Measurements from ENCODE around the gene TRIM6.
"Not testable (repeated sequence)": the region's sequence is repeated elsewhere in the genome, so short reads cannot be mapped to it uniquely, and the experiment has no call there.

TRIM6 gene

DNA sequence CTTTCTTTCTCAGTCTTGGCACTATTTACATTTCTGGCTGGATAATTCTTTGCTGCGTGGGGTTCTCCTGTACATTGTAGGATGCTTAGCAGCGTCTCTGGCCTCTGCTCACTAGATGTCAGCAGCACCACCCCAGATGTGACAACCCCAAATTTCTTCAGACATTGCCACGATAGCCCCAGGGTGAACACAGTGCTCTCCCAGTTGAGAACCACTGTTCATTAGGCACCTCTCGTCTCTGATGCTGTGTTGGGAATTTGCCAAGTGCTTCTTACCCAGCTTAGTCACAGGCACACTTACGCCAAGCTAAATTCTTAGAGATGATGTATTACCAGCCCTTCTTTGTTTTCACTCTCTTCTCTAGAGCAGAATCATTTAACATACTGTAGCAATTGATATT lies 9.4 kb downstream of the TRIM6 start:
- DNase-seq: no peak

DNA sequence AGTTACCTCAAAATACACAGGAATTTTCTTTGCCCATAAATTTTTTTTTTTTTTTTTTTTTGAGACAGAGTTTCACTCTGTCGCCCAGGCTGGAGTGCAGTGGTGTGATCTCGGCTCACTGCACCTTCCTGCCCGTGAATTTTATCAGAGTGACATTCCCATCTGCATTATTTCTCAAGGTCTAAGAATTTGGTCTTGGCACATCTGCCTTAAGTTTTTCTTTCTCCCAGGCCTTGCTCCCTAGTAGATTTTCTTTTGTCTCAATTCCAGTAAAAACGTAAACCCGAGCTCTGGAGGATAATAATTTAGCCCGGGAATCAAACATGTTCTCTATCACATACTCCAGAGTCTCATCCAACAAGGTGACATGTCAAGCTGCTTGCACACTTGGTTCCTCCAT lies 12.4 kb downstream of the TRIM6 start:
- DNase-seq: no peak

DNA sequence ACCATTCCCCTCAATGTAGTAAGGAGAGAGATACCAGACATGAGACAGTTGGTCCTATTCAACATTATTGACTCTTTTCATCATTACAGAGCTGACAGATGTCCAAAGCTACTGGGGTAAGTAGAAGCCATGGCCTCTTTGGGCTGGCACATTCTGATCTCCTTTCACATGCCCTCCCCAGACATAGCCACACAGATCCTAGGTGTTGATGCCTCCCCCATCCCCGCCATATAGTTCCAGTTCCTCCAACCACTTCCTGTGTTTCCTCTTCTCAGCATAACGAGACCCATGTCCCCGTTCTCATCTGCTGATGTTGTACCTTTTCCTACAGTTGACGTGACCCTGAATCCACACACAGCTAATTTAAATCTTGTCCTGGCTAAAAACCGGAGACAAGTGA lies 14.0 kb downstream of the TRIM6 start:
- no peak for DNase-seq

DNA sequence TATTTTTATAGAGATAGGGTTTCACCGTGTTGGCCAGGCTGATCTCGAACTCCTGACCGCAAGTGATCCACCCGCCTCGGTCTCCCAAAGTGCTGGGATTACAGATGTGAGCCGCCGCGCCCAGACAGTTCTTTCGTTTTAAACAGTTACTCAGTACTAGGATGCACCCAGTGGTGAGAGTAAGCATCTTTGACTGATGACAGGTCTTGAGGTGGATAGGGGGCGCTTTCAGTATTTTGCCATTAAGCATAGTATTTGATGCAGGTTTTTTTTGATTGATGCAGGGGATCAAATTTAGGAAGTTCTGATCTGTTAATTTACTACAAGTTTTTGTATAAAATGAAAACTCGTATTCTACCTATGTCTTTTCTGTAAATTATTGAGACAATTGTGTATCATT lies 15.2 kb downstream of the TRIM6 start:
- DNase-seq: no peak

DNA sequence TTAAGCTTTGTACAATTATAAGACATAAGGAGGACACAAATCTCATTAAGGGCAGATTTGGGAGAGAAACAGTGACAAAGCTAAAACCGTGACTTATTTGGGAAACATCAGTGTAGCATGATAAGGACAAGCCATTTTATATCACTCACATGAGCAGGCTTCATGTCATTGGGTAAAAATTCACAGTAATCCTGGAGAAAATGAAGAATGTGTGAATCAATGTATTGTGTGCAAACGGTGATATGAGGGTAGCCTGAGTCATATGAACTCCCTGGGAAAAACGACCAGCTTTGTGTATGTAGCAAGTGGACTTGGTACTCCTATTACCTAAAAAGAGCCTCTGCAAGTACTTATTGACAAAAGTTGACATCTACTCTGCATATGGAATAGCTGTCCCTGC lies 22.4 kb downstream of the TRIM6 start:
- no peak for DNase-seq

DNA sequence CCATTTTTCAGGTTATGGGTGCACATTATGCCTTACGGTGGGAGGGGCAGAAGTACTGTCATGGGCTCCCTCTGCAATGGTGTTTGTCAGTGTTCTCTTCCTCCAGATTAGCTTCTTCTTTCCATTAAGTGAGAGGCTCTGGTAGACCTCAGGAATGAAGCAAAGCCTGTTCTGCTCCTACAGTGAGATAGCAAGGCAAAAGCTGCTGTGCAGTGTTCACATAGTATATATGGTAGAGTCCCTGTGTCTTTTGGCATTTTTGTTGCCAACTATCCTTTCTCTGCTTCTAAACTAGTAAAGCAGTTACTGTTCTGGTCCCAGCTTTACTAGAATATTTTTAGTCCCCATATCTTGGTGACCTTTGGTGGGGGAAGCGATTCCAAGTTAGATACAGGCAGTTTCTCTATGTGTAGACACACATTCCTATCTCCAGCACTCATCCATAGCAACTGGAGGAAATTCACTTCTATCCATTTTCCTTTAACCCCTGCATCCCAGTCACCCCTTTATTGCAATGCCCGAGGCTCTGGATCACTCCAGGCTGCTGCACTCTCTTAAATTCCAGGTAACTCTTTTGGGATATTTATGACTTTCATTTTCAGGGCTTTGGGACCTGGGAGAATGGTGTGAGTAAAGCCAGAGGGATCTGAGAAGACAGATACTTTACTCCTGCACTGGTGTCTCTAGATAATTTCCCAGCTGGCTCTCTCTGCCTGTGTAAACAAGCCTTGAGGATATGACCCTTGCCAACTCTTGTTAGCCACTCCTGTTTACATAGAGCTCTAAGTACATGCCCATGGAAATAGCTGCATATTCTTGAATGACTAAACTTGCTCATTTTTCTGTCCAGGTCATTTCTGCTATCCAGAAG lies 24.4 kb downstream of the TRIM6 start:
- no peak for DNase-seq

DNA sequence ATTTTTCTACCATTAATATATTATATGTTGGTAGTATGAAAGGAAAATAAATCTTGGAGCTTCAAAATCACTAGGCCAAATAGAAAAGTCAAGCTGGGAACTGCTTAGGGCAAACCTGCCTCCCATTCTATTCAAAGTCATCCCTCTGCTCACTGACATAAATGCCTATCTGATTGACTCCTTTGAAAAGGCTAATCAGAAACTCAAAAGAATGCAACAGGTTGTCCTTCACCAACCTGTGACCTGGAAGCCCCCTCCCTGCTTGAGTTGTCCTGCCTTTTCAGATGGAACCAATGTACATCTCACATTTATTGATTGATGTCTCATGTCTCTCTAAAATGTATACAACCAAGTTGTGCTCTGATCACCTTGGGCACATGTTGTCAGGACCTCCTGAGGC lies 25.1 kb downstream of the TRIM6 start:
- DNase-seq: no peak

DNA sequence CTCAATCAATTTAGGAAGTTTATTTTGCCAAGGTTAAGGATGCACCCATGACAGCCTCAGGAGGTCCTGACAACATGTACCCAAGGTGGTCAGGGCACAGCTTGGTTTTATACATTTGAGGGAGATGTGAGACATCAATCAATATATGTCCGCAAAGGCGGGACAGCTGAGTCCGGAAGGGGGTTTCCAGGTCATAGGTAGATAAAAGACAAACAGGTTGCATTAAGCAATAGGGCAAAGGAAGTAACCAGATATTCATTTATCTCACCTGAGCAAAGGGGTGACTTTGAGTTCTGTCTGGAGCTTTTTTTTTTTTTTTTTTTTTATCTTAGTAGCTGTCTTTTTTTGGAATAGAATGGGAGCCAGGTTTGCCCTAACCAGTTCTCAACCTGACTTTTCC lies 26.4 kb downstream of the TRIM6 start:
- no peak for DNase-seq

DNA sequence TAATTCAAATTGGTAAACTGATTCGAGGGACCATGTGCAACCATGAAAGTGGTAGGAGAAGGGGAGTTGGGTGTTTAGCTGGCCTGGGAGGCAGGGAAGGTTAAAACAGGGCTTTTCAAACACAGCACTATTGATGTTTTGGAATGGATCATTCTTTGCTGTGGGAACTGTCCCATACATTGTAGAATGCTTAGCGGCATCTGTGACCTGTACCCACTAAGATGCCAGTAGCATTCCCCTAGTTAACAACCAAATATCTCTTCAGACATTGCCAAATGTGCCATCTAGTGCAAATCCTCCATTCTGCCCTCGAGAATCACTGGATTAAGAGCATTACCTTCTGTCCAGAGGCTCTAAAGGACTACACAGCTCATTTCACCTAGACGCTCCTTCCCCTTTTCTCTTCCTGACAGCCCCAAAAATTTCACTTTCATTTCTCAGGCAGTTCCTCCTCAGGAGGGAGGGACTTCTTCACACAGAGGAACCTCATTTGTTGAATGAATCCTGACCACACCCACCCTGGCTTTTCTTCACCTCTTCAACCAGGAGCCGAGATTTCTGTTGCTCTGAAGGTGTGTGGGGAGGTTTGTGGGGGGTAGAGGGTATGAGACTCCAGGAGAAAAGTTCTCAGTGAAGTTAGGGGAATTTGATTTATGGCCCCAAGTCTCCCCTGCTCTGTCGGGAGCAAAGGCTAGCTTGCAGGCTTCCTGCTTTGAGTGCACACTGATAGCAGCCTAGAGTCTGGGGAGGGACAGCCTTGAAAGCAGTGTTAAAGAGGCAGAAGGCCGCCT lies 28.2 kb downstream of the TRIM6 start, which contains the start of gene TRIM34:
TSS of gene TRIM34 (plus strand) at position 513 of the 791 bp plus-strand sequence. CDS start 7,331 bp downstream, outside the sequence.
- peak; percentile 26 for DNase-seq

DNA sequence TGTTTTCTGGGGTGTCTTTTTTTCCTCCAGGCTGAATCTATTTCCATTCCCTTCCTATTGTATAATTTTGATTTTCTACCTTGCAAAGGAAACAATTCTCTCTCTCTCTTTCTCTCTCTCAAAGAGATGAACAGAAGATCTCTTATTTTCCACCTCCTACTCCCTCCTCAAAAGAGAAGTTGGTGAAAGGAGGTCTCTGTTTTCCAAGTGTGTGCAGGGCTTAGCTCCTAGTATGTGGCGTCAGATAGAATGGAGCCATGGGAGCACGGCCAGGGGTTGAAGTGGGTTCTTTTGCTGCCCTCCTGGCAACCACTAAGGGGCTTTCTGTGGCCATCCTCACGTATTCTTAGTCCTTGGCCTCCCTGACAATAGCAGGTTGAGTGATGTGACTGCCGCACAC lies 28.8 kb downstream of the TRIM6 start:
- DNase-seq: no peak

DNA sequence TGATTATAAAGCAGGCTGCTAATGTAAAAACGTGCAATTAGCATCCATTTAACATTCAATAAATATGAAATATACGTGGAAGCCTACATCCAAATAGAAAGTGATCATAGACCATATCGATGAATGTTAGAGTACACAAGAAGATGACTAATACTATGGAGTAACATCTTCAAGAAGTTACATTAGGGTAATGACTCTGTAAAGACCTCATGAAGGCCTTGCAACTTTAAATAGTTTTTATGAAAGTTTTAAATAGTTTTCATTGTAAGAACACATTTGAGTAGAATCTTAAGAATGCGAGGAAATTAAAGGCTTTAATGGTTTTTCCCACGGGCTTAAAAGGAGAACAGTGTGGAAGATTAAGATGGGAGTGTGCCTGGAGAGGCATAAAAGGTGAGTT lies 29.8 kb downstream of the TRIM6 start:
- DNase-seq: no peak

DNA sequence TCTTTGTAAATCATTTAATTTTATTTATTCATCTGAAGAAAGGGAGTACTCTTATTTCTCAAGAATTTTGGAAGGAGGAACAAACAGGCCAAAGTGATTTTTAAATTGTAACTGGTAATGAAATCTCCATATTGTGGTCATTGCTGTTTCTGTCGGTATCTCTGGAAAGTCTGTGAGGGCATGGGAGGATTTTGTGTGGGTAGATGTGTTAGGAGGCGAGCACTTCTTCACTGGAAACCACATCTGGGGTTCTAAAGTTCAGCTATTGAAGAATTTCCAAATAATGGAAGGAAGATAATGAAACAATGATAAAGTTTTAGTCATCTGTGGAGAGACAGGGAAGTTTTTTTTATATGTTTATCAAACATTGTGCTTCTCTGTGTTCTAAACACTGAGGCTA lies 35.0 kb downstream of the TRIM6 start:
- DNase-seq: no peak

DNA sequence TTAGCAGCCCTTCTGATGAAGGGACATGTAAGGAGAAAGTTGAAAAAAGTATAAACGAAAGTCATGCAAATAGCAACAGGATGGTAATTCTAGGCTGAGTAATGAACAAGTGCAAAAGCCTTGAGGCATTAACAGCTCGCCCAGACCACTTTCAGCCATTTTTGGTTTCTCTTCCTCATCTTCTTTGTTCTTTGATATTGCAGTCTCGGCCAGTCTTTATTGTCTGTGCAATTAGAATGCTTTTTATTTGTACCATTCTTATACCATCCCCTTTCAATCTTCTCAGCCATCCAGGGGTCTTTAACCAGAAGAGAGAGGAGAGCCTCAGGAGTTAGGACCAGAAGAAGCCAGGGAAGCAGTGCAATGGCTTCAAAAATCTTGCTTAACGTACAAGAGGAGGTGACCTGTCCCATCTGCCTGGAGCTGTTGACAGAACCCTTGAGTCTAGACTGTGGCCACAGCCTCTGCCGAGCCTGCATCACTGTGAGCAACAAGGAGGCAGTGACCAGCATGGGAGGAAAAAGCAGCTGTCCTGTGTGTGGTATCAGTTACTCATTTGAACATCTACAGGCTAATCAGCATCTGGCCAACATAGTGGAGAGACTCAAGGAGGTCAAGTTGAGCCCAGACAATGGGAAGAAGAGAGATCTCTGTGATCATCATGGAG lies 35.7 kb downstream of the TRIM6 start:
- no peak for DNase-seq

DNA sequence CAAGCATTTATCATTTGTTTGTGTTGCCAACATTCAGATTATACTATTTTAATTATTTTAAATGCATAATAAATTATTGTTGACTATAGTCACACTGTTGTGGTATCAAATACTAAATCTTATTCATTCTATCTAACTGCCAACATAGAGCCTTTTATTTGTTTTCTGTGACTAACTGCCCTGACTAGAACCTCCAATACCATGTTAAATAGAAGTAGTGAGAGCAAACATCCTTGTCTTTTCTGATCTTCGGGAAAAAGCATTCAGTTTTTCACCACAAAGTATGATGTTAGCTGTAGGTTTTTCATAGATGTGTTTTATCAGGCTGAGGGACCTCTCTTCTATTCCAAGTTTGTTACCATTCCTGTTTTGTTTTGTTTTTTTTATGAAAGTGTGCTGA lies 43.5 kb downstream of the TRIM6 start:
- DNase-seq: no peak

DNA sequence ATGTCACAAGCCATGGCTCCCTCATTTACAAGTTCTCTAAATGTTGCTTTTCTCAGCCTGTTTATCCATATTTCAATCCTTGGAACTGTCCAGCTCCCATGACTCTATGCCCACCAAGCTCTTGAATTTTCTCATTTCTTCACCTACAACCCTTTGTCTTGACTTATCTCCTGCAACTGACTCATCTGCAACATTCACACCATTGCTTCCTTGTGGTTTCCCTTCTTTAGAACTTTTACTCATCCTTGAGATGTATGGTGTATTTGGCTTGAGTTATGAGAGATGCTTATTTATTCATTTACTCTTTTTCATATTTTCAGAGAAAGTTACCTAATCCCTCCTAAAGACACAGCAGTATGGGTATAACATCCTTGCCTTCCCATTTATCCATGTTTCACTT lies 47.1 kb downstream of the TRIM6 start:
- no peak for DNase-seq

DNA sequence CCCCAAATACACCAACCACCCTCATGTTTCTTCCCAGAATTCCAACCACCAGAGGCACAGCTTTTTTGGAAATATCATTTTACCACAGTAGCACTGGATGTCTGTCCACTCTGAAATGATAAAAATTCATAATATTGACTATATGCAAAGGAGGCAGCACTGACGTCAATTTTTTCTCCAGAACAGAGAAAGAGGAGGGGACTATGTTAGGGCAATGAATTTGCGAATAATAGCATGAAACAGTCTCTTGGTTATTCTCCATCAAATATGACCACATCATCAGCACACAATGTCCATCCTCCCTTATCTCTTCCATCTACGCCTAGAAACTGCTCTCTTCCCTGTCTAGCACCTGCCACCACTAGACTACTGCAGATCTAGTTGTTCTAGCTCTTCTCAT lies 49.7 kb downstream of the TRIM6 start:
- DNase-seq: no peak

DNA sequence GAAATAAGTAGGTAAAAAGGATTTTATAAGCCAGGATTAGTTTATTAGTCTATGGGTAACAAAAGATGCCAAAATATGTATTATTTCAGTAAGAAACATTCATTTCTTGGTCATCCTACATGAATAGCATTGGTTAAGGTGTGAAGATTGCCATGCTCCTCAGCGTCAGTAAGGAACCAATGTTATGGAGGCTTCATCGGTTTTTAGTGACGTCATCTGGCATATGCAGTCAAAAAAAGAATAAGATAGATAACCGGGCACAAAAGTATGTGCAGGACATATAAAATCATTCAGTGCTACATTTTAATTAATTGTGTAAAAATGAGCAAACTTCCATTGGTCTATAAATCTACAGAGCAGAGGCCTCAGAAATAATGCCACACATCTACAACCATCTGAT lies 59.0 kb downstream of the TRIM6 start:
- DNase-seq: no peak

DNA sequence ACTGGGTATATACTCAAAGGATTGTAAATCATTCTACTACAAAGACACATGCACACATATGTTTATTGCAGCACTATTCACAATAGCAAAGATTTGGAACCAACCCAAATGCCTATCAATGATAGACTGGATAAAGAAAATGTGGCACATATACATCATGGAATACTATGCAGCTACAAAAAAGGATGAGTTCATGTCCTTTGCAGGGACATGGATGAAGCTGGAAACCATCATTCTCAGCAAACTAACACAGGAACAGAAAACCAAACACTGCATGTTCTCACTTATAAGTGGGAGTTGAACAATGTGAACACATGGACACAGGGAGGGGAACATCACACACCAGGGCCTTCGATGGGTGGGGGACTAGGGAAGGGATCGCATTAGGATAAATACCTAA lies 60.5 kb downstream of the TRIM6 start:
- not testable (repeated sequence) for DNase-seq

DNA sequence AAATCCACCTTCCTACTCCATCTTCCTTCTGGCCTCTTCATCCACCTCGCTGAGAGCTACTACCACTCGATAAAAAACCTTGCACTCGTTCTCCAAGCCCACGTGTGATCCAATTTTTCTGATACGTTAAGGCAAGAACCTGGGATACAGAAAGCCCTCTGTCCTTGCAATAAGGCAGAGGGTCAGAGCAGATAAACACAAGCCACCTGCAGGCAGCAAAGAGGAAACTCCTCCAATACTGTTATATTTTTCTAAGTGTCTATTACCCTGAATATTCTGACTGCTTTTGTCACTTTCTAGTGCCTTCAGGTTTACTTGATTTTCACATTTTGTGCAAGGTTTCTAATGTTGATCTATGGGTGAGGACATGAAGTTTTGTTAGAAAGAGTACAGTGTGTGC lies 61.9 kb downstream of the TRIM6 start:
- no peak for DNase-seq

Data from T-helper 9 cell (primary cell).